Measurements from ENCODE around the gene ITGA1.
"Not testable (repeated sequence)": the region's sequence is repeated elsewhere in the genome, so short reads cannot be mapped to it uniquely, and the experiment has no call there.

The ITGA1 gene

GRCh38 chr5:52840277-52841050 lies 52.7 kb downstream of the ITGA1 start:
- Histone ChIP-seq H3K9ac (ENCODE audit: low read depth, low read length) (no peak overlapping the region), H3K9me3 (ENCODE audit: control insufficient read depth, insufficient read depth, low read length) (no peaks in the 10 kb centered on the region), H3K36me3 (ENCODE audit: insufficient read depth, low read length) (no peaks in the 10 kb centered on the region), H3K4me1 (ENCODE audit: insufficient read depth, low read length) (no peaks in the 10 kb centered on the region)

GRCh38 chr5:52841114-52841513 lies 53.4 kb downstream of the ITGA1 start:
- Histone ChIP-seq H3K9ac (ENCODE audit: low read depth, low read length) (no peak overlapping the region), H3K4me1 (ENCODE audit: insufficient read depth, low read length) (no peaks in the 10 kb centered on the region), H3K9me3 (ENCODE audit: control insufficient read depth, insufficient read depth, low read length) (no peaks in the 10 kb centered on the region), H3K36me3 (ENCODE audit: insufficient read depth, low read length) (no peaks in the 10 kb centered on the region)

GRCh38 chr5:52842111-52842510 lies 54.4 kb downstream of the ITGA1 start:
- Histone ChIP-seq H3K9me3 (ENCODE audit: control insufficient read depth, insufficient read depth, low read length) (no peaks in the 10 kb centered on the region), H3K36me3 (ENCODE audit: insufficient read depth, low read length) (no peaks in the 10 kb centered on the region), H3K4me1 (ENCODE audit: insufficient read depth, low read length) (no peaks in the 10 kb centered on the region), H3K9ac (ENCODE audit: low read depth, low read length) (no peak overlapping the region)

- Histone ChIP-seq H3K4me1 (ENCODE audit: insufficient read depth, low read length) (no peaks in the 10 kb centered on the region), H3K36me3 (ENCODE audit: insufficient read depth, low read length) (no peaks in the 10 kb centered on the region), H3K9ac (ENCODE audit: low read depth, low read length) (no peak overlapping the region), H3K9me3 (ENCODE audit: control insufficient read depth, insufficient read depth, low read length) (no peaks in the 10 kb centered on the region)
These were observed 57.2 kb downstream of the ITGA1 start for GRCh38 chr5:52844885-52845284.

- H3K9me3 ChIP-seq (ENCODE audit: control insufficient read depth, insufficient read depth, low read length) = no peaks in the 10 kb centered on the region
- H3K36me3 ChIP-seq (ENCODE audit: insufficient read depth, low read length) = no peaks in the 10 kb centered on the region
- no peaks in the 10 kb centered on the region for H3K4me1 ChIP-seq (ENCODE audit: insufficient read depth, low read length)
- H3K9ac ChIP-seq (ENCODE audit: low read depth, low read length) = no peak overlapping the region
These were observed 58.6 kb downstream of the ITGA1 start for GRCh38 chr5:52846182-52846842.

GRCh38 chr5:52848688-52849087 lies 61.0 kb downstream of the ITGA1 start:
- not testable (repeated sequence) for H3K36me3 ChIP-seq (ENCODE audit: insufficient read depth, low read length); H3K9ac ChIP-seq (ENCODE audit: low read depth, low read length); H3K9me3 ChIP-seq (ENCODE audit: control insufficient read depth, insufficient read depth, low read length); H3K4me1 ChIP-seq (ENCODE audit: insufficient read depth, low read length)

GRCh38 chr5:52849544-52849943 lies 61.8 kb downstream of the ITGA1 start:
- no peaks in the 10 kb centered on the region for H3K4me1 ChIP-seq (ENCODE audit: insufficient read depth, low read length)

GRCh38 chr5:52853650-52854049 lies 65.9 kb downstream of the ITGA1 start:
- H3K36me3 ChIP-seq (ENCODE audit: insufficient read depth, low read length) = no peaks in the 10 kb centered on the region
- no peaks in the 10 kb centered on the region for H3K9me3 ChIP-seq (ENCODE audit: control insufficient read depth, insufficient read depth, low read length)
- no peaks in the 10 kb centered on the region for H3K4me1 ChIP-seq (ENCODE audit: insufficient read depth, low read length)
- no peak overlapping the region for H3K9ac ChIP-seq (ENCODE audit: low read depth, low read length)

More at GRCh38 chr5:52849544-52849943, 61.8 kb downstream of the ITGA1 start:
- H3K9ac ChIP-seq (ENCODE audit: low read depth, low read length) = no peak overlapping the region
- H3K36me3 ChIP-seq (ENCODE audit: insufficient read depth, low read length) = no peaks in the 10 kb centered on the region
- no peaks in the 10 kb centered on the region for H3K9me3 ChIP-seq (ENCODE audit: control insufficient read depth, insufficient read depth, low read length)

GRCh38 chr5:52854301-52854700 lies 66.6 kb downstream of the ITGA1 start:
- Histone ChIP-seq H3K9me3 (ENCODE audit: control insufficient read depth, insufficient read depth, low read length) (no peaks in the 10 kb centered on the region), H3K4me1 (ENCODE audit: insufficient read depth, low read length) (no peaks in the 10 kb centered on the region), H3K36me3 (ENCODE audit: insufficient read depth, low read length) (no peaks in the 10 kb centered on the region), H3K9ac (ENCODE audit: low read depth, low read length) (no peak overlapping the region)

- H3K36me3 ChIP-seq (ENCODE audit: insufficient read depth, low read length) = no peaks in the 10 kb centered on the region
- H3K9ac ChIP-seq (ENCODE audit: low read depth, low read length) = no peak overlapping the region
- no peaks in the 10 kb centered on the region for H3K9me3 ChIP-seq (ENCODE audit: control insufficient read depth, insufficient read depth, low read length)
- H3K4me1 ChIP-seq (ENCODE audit: insufficient read depth, low read length) = no peaks in the 10 kb centered on the region
These were observed 67.2 kb downstream of the ITGA1 start for GRCh38 chr5:52854949-52855348.

- no peaks in the 10 kb centered on the region for H3K36me3 ChIP-seq (ENCODE audit: insufficient read depth, low read length)
- no peaks in the 10 kb centered on the region for H3K4me1 ChIP-seq (ENCODE audit: insufficient read depth, low read length)
- no peak overlapping the region for H3K9ac ChIP-seq (ENCODE audit: low read depth, low read length)
- H3K9me3 ChIP-seq (ENCODE audit: control insufficient read depth, insufficient read depth, low read length) = no peaks in the 10 kb centered on the region
These were observed 68.8 kb downstream of the ITGA1 start for GRCh38 chr5:52856564-52856963.

GRCh38 chr5:52859628-52860027 lies 71.9 kb downstream of the ITGA1 start:
- Histone ChIP-seq H3K4me1 (ENCODE audit: insufficient read depth, low read length) (no peaks in the 10 kb centered on the region), H3K9me3 (ENCODE audit: control insufficient read depth, insufficient read depth, low read length) (no peaks in the 10 kb centered on the region), H3K36me3 (ENCODE audit: insufficient read depth, low read length) (no peaks in the 10 kb centered on the region), H3K9ac (ENCODE audit: low read depth, low read length) (no peak overlapping the region)

- Histone ChIP-seq H3K9ac (ENCODE audit: low read depth, low read length) (no peak overlapping the region), H3K9me3 (ENCODE audit: control insufficient read depth, insufficient read depth, low read length) (no peaks in the 10 kb centered on the region), H3K4me1 (ENCODE audit: insufficient read depth, low read length) (no peaks in the 10 kb centered on the region), H3K36me3 (ENCODE audit: insufficient read depth, low read length) (no peaks in the 10 kb centered on the region)
These were observed 73.7 kb downstream of the ITGA1 start for GRCh38 chr5:52861368-52861767.

GRCh38 chr5:52863715-52864290 lies 76.1 kb downstream of the ITGA1 start:
- no peaks in the 10 kb centered on the region for H3K36me3 ChIP-seq (ENCODE audit: insufficient read depth, low read length)
- no peaks in the 10 kb centered on the region for H3K4me1 ChIP-seq (ENCODE audit: insufficient read depth, low read length)
- H3K9me3 ChIP-seq (ENCODE audit: control insufficient read depth, insufficient read depth, low read length) = no peaks in the 10 kb centered on the region
- H3K9ac ChIP-seq (ENCODE audit: low read depth, low read length) = no peak overlapping the region

GRCh38 chr5:52864371-52864770 lies 76.7 kb downstream of the ITGA1 start:
- H3K9ac ChIP-seq (ENCODE audit: low read depth, low read length) = no peak overlapping the region
- no peaks in the 10 kb centered on the region for H3K36me3 ChIP-seq (ENCODE audit: insufficient read depth, low read length)
- H3K9me3 ChIP-seq (ENCODE audit: control insufficient read depth, insufficient read depth, low read length) = no peaks in the 10 kb centered on the region
- no peaks in the 10 kb centered on the region for H3K4me1 ChIP-seq (ENCODE audit: insufficient read depth, low read length)

Data from ES-I3 (cell line).